GM12878 (cell line): ENCODE results near the gene ITGA7. TPM values are rescaled to one million over a fixed set of nuclear protein-coding genes. Genes with fewer than 3 reads are reported as not detected.

Source experiments
- ATF7 ChIP-seq: fragments of 450-650 bp; IDR thresholded peaks from 2 replicates; pipeline ENCODE4 v1.6.1; 2016; ENCODE audit warnings: low read depth, mild to moderate bottlenecking
- BACH1 ChIP-seq: fragments of 450-650 bp; IDR thresholded peaks from 2 replicates; pipeline ENCODE4 v1.6.1; 2017; ENCODE audit warnings: mild to moderate bottlenecking, borderline replicate concordance
- BHLHE40 ChIP-seq, 2 experiments: fragments of 450-650 bp in 1 of 2; IDR thresholded peaks; 2 replicates each; pipeline ENCODE4 v1.6.1; 2011 to 2017; ENCODE audit warnings: low read depth in 2 of 2, borderline replicate concordance in 1 of 2, improper control_type of control experiment in 1 of 2, low read length in 1 of 2, mild to moderate bottlenecking in 1 of 2
- EGR1 ChIP-seq, 2 experiments: IDR thresholded peaks; 1 replicate in 1 of 2; 2 replicates in 1 of 2; pipeline ENCODE4 v1.6.1; 2011 to 2012; ENCODE audit warnings: low read depth in 2 of 2, low read length in 2 of 2, borderline replicate concordance in 1 of 2, mild to moderate bottlenecking in 1 of 2, moderate library complexity in 1 of 2
- ESRRA ChIP-seq: IDR thresholded peaks from 2 replicates; pipeline ENCODE4 v1.6.1; 2012; ENCODE audit warnings: mild to moderate bottlenecking, low read length, improper control_type of control experiment
- FOXM1 ChIP-seq: IDR thresholded peaks from 2 replicates; pipeline ENCODE4 v1.6.1; 2012; ENCODE audit warnings: low read depth, mild to moderate bottlenecking, inconsistent platforms, low read length, moderate library complexity
- GATAD2B ChIP-seq: fragments of 450-650 bp; conservative IDR thresholded peaks from 2 replicates; pipeline ENCODE4 v1.6.1; 2017; ENCODE audit warnings: low read depth, mild to moderate bottlenecking, moderate library complexity
- HCFC1 ChIP-seq: fragments of 150-350 bp; IDR thresholded peaks from 2 replicates; pipeline ENCODE4 v1.6.1; 2014; ENCODE audit warnings: low read length
- KLF5 ChIP-seq: fragments of 450-650 bp; IDR thresholded peaks from 2 replicates; pipeline ENCODE4 v1.6.1; 2014; ENCODE audit warnings: mild to moderate bottlenecking; ENCODE audit not compliant: partially characterized antibody
- MYC ChIP-seq: IDR thresholded peaks from 2 replicates; pipeline ENCODE4 v1.6.1; 2011; ENCODE audit warnings: mild to moderate bottlenecking, low read length, moderate library complexity, inconsistent platforms; ENCODE audit not compliant: insufficient read depth, insufficient replicate concordance, insufficient read length, severe bottlenecking
- NFIC ChIP-seq: IDR thresholded peaks from 2 replicates; pipeline ENCODE4 v1.6.1; 2012; ENCODE audit warnings: low read depth, mild to moderate bottlenecking, inconsistent platforms, low read length, moderate library complexity
- NFYB ChIP-seq: IDR thresholded peaks from 2 replicates; pipeline ENCODE4 v1.6.1; 2011; ENCODE audit warnings: low read depth, mild to moderate bottlenecking, low read length, improper control_type of control experiment, moderate library complexity; ENCODE audit not compliant: insufficient read depth
- POLR2AphosphoS2 ChIP-seq: IDR thresholded peaks from 2 replicates; pipeline ENCODE4 v1.6.1; 2011; ENCODE audit warnings: low read depth, mild to moderate bottlenecking, low read length, improper control_type of control experiment, moderate library complexity
- SPI1 ChIP-seq: IDR thresholded peaks from 2 replicates; pipeline ENCODE4 v1.6.1; 2011; ENCODE audit warnings: low read depth, mild to moderate bottlenecking, low read length, moderate library complexity, borderline replicate concordance; ENCODE audit not compliant: insufficient read depth
- SREBF2 ChIP-seq: IDR thresholded peaks from 2 replicates; pipeline ENCODE4 v1.6.1; 2012; ENCODE audit warnings: mild to moderate bottlenecking, low read length
- SRF ChIP-seq, 2 experiments: IDR thresholded peaks; 2 replicates each; pipeline ENCODE4 v1.6.1; 2011; ENCODE audit warnings: low read depth in 2 of 2, low read length in 2 of 2, mild to moderate bottlenecking in 1 of 2, moderate library complexity in 1 of 2
- STAT3 ChIP-seq: IDR thresholded peaks from 2 replicates; pipeline ENCODE4 v1.6.1; 2011; ENCODE audit warnings: low read depth, low read length, improper control_type of control experiment
- ZSCAN29 ChIP-seq: fragments of 450-650 bp; IDR thresholded peaks from 2 replicates; pipeline ENCODE4 v1.6.1; 2017; ENCODE audit warnings: mild to moderate bottlenecking, moderate library complexity
- polyA plus RNA-seq, 11 experiments: library from polyadenylated mRNA; depleted of rRNA in 4 of 11; unstranded in 6 of 11; stranded (reverse) in 5 of 11; fragments of >200 nt; fragmentation: Nextera tagmentation in 4 of 11; fragmentation: Illumina TruSeq in 1 of 11; extraction: Ambion mirVana in 4 of 11; extraction: Trizol in 1 of 11; gene quantifications; 1 replicate in 1 of 11; 2 replicates in 10 of 11; pipeline versions ENCODE4 v1.2.1 to v1.2.3, GENCODE V29; 2011 to 2016; ENCODE audit warnings: inconsistent platforms in 2 of 11, missing spikeins in 2 of 11, low read depth in 1 of 11
- total RNA-seq, 4 experiments: library from RNA; depleted of rRNA in 3 of 4; stranded (reverse); fragments of >200 nt in 3 of 4; fragmentation: Illumina TruSeq in 1 of 4; extraction: Trizol in 1 of 4; gene quantifications; 2 replicates each; pipeline versions ENCODE4 v1.2.1 to v1.2.3, GENCODE V29; 2013 to 2021
- TF ChIP-seq, protein P1 (sequence below), 3 experiments: IDR thresholded peaks in 2 of 3; conservative IDR thresholded peaks in 1 of 3; 2 replicates each; pipeline ENCODE4 v1.5.1; 2011; ENCODE audit warnings: low read depth in 3 of 3, low read length in 3 of 3, mild to moderate bottlenecking in 3 of 3, control low read depth in 2 of 3, moderate library complexity in 2 of 3, inconsistent platforms in 1 of 3, mixed read lengths in 1 of 3; ENCODE audit not compliant: control insufficient read depth in 2 of 3, insufficient read depth in 1 of 3; ENCODE audit errors: extremely low read depth in 1 of 3
- TF ChIP-seq, protein P2 (sequence below): fragments of 150-350 bp; IDR thresholded peaks from 2 replicates; pipeline ENCODE4 v1.6.1; 2014; ENCODE audit warnings: mild to moderate bottlenecking, low read depth, low read length
- TF ChIP-seq, protein P3 (sequence below): fragments of 450-650 bp; IDR thresholded peaks from 2 replicates; pipeline ENCODE4 v1.6.1; 2017; ENCODE audit warnings: mild to moderate bottlenecking, low read depth, inconsistent platforms; ENCODE audit not compliant: poor library complexity, severe bottlenecking
- TF ChIP-seq, protein P4 (sequence below): IDR thresholded peaks from 2 replicates; pipeline ENCODE4 v1.6.1; 2011; ENCODE audit warnings: mild to moderate bottlenecking, low read depth, low read length, moderate library complexity; ENCODE audit not compliant: insufficient replicate concordance

The ITGA7 gene
- total and polyA plus RNA-seq, 10 of the 15 experiments (the other 5 are each of a cell fraction or from before 2014, with no cell fraction given) = 0.18 to 5.1 (median 1.5) TPM

DNA sequence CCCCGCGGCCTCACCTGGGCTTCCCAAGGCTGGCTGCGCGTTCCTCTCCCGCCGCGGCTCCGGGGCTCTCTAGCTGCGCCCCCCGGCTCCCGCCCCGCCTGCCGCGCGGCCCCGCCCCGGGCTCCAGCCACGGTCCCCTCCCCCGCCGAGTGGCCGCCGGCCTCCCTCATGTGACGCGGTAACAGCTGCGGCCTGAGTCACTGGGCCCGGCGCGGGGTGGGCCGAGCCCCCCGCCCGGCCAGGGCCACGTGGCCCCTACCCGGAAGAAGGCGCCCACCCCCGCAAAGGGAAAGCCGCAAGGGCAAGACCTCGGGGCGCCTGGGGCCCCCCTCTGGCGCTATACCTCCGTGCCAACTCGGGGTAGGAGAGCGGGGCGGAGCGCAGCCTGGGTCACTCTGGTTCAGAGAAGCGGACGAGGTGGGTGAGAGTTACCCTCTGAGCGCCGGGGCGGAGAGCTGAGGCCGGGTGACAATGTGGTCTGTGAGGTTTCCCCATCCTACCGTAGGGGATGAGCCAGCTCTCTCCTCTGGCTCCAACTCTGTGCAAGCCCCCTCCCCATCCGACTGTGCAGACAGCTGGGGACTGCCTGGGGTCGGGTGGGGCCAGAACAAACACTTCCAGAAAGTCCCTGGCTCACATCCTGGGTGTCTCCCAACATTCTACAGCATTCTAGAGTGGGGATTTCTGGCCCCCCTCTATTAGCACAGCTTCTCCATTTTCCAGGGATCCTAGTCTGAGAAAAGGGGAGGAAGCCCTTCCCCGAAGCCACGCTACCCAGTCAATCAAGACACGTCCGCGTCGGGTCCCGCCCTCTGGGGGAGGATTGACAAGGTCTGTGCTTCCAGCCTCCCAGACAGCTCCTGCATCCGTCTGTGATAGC is 21.5 kb upstream of the ITGA7 start, which contains the start of gene CD63 (continued):
- TF ChIP-seq ZSCAN29 (no peak), GATAD2B (peak; percentile 99), BACH1 (peak; percentile 21; the same call in 1 of the 2 replicates), POLR2AphosphoS2 (0 out of 2 replicates have a peak, but pooled peaks have one; percentile 32), SPI1 (no peak), NFYB (no peak), ESRRA (no peak), BHLHE40 (IDR thresholded peaks at IDR 0.05; ENCODE audit: borderline replicate concordance in 1 of 2, low read depth in 2 of 2, low read length in 1 of 2) (peak; percentile 80 to 94), FOXM1 (no peak), KLF5 (peak; percentile 24), EGR1 (IDR thresholded peaks at IDR 0.05; ENCODE audit: borderline replicate concordance in 1 of 2, low read depth in 2 of 2, low read length in 2 of 2) (peak in 1 of 2 experiments; percentile 98; a peak in 2 of 3 replicates), SREBF2 (no peak), HCFC1 (no peak), SRF (IDR thresholded peaks at IDR 0.05; ENCODE audit: low read depth in 2 of 2, low read length in 2 of 2) (no peak), STAT3 (no peak), MYC (no peak), NFIC (no peak), ATF7 (no peak)
- TF ChIP-seq, protein P1, sequence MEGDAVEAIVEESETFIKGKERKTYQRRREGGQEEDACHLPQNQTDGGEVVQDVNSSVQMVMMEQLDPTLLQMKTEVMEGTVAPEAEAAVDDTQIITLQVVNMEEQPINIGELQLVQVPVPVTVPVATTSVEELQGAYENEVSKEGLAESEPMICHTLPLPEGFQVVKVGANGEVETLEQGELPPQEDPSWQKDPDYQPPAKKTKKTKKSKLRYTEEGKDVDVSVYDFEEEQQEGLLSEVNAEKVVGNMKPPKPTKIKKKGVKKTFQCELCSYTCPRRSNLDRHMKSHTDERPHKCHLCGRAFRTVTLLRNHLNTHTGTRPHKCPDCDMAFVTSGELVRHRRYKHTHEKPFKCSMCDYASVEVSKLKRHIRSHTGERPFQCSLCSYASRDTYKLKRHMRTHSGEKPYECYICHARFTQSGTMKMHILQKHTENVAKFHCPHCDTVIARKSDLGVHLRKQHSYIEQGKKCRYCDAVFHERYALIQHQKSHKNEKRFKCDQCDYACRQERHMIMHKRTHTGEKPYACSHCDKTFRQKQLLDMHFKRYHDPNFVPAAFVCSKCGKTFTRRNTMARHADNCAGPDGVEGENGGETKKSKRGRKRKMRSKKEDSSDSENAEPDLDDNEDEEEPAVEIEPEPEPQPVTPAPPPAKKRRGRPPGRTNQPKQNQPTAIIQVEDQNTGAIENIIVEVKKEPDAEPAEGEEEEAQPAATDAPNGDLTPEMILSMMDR (IDR thresholded peaks at IDR 0.05 in 2 of 3, conservative IDR thresholded peaks at IDR 0.05 in 1 of 3; ENCODE audit: control insufficient read depth in 2 of 3, extremely low read depth in 1 of 3, insufficient read depth in 1 of 3, low read depth in 3 of 3, low read length in 3 of 3) = no peak; a peak in 1 of 6 replicates
- TF ChIP-seq, protein P2, sequence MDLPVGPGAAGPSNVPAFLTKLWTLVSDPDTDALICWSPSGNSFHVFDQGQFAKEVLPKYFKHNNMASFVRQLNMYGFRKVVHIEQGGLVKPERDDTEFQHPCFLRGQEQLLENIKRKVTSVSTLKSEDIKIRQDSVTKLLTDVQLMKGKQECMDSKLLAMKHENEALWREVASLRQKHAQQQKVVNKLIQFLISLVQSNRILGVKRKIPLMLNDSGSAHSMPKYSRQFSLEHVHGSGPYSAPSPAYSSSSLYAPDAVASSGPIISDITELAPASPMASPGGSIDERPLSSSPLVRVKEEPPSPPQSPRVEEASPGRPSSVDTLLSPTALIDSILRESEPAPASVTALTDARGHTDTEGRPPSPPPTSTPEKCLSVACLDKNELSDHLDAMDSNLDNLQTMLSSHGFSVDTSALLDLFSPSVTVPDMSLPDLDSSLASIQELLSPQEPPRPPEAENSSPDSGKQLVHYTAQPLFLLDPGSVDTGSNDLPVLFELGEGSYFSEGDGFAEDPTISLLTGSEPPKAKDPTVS = 0 out of 2 replicates have a peak, but pooled peaks have one; percentile 7
- TF ChIP-seq, protein P3, sequence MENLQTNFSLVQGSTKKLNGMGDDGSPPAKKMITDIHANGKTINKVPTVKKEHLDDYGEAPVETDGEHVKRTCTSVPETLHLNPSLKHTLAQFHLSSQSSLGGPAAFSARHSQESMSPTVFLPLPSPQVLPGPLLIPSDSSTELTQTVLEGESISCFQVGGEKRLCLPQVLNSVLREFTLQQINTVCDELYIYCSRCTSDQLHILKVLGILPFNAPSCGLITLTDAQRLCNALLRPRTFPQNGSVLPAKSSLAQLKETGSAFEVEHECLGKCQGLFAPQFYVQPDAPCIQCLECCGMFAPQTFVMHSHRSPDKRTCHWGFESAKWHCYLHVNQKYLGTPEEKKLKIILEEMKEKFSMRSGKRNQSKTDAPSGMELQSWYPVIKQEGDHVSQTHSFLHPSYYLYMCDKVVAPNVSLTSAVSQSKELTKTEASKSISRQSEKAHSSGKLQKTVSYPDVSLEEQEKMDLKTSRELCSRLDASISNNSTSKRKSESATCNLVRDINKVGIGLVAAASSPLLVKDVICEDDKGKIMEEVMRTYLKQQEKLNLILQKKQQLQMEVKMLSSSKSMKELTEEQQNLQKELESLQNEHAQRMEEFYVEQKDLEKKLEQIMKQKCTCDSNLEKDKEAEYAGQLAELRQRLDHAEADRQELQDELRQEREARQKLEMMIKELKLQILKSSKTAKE = no peak
- TF ChIP-seq, protein P4, sequence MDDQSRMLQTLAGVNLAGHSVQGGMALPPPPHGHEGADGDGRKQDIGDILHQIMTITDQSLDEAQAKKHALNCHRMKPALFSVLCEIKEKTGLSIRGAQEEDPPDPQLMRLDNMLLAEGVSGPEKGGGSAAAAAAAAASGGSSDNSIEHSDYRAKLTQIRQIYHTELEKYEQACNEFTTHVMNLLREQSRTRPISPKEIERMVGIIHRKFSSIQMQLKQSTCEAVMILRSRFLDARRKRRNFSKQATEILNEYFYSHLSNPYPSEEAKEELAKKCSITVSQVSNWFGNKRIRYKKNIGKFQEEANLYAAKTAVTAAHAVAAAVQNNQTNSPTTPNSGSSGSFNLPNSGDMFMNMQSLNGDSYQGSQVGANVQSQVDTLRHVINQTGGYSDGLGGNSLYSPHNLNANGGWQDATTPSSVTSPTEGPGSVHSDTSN = peak; percentile 94
